22Rv1 (cell line): ENCODE measurements around the gene ZNF48.

Source experiments
- H3K27ac ChIP-seq: fragments of 450-650 bp; 2 replicates; pipeline ENCODE4 v1.5.1; 2017
- CTCF ChIP-seq: fragments of 450-650 bp; IDR thresholded peaks from 2 replicates; pipeline ENCODE4 v1.5.1; 2017; ENCODE audit warnings: mild to moderate bottlenecking
- ZFX ChIP-seq: fragments of 450-650 bp; IDR thresholded peaks from 2 replicates; pipeline ENCODE4 v1.6.1; 2017; ENCODE audit warnings: antibody characterized with exemption, borderline replicate concordance

Gene ZNF48

GRCh38 chr16:30369938-30370455, 25.2 kb upstream of the ZNF48 start:
- TF ChIP-seq CTCF, result peak; percentile 12; the same call in 1 of the 2 replicates
- TF ChIP-seq ZFX, result no peak

GRCh38 chr16:30370456-30371247, 24.6 kb upstream of the ZNF48 start, which contains the start of gene TBC1D10B:
Gene TBC1D10B (minus strand): TSS chr16:30370494. CDS start chr16:30370183, 311 bp downstream.
- peak within 1 kb of the TSS; percentile 89 for H3K27ac ChIP-seq
- TF ChIP-seq ZFX (no peak), CTCF (no peak)

More at GRCh38 chr16:30369938-30370455, 25.2 kb upstream of the ZNF48 start:
- H3K27ac ChIP-seq, result peak overlapping the region; percentile 89

- no peak for TF ChIP-seq ZFX
- no peak for TF ChIP-seq CTCF
- peak overlapping the region; percentile 89 for H3K27ac ChIP-seq
Observed at GRCh38 chr16:30371248-30371816, 23.9 kb upstream of the ZNF48 start.

- peak overlapping the region; percentile 89 for H3K27ac ChIP-seq
- TF ChIP-seq CTCF, result no peak
- TF ChIP-seq ZFX, result no peak
Observed at GRCh38 chr16:30372038-30372712, 23.0 kb upstream of the ZNF48 start.

- TF ChIP-seq CTCF (no peak), ZFX (no peak)
- H3K27ac ChIP-seq, result no peak overlapping the region
Observed at GRCh38 chr16:30372725-30373124, 22.5 kb upstream of the ZNF48 start.

GRCh38 chr16:30374538-30374937, 20.7 kb upstream of the ZNF48 start, which contains the start of gene MYL11:
Gene MYL11 (plus strand): TSS chr16:30374802. CDS start chr16:30374858, 56 bp downstream.
- no peak within 1 kb of the TSS for H3K27ac ChIP-seq
- TF ChIP-seq CTCF, result no peak
- TF ChIP-seq ZFX, result no peak
